ENCODE data around the gene BAIAP2. TPM values are rescaled to one million over a fixed set of nuclear protein-coding genes. Genes with fewer than 3 reads are reported as not detected.

BAIAP2 gene
- total and polyA plus RNA-seq, 8 donors, result 4.7 to 16.4 (median 11.1) TPM

GRCh38 chr17:80992948-80993624 lies 41.9 kb upstream of the BAIAP2 start:
- Histone ChIP-seq H3K27ac (no peak overlapping the region), H3K27me3 (no peaks in the 10 kb centered on the region), H3K36me3 (peaks cover 4 to 30% (median 5%) of the 10 kb centered on the region in 3 donors), H3K9me3 (no peaks in the 10 kb centered on the region), H3K4me3 (peak overlapping the region in 3 of 4 donors; percentile 98 to 99 (median 99)), H3K4me1 (peaks cover 0 to 15% (median 8%) of the 10 kb centered on the region in 3 donors)
- intact Hi-C loops (cut with DNase I), result no loop called here
- ATAC-seq, result no peak
- no peak for TF ChIP-seq CTCF (IDR thresholded peaks at IDR 0.05)
- peak in 1 of 6 donors; percentile 65 for DNase-seq
- 45 to 46% methylated on average over 18 of the region's 18 CpGs for WGBS, 2 donors
- no peak for FAIRE-seq

GRCh38 chr17:80995131-80995530 lies 39.8 kb upstream of the BAIAP2 start:
- FAIRE-seq, result no peak
- Histone ChIP-seq H3K36me3 (peaks cover 4 to 48% (median 5%) of the 10 kb centered on the region in 3 donors), H3K4me1 (peaks cover 0 to 9% (median 9%) of the 10 kb centered on the region in 3 donors), H3K9me3 (no peaks in the 10 kb centered on the region), H3K4me3 (no peak overlapping the region), H3K27me3 (no peaks in the 10 kb centered on the region), H3K27ac (no peak overlapping the region)
- peak in 2 of 6 donors; percentile 30 to 76 for DNase-seq
- intact Hi-C loops (cut with DNase I), result no loop called here
- no peak for ATAC-seq
- 93 to 95% methylated on average over 13 of the region's 13 CpGs for WGBS, 2 donors
- TF ChIP-seq CTCF (IDR thresholded peaks at IDR 0.05), result no peak

- intact Hi-C loops (cut with DNase I), result no loop called here
- TF ChIP-seq CTCF (IDR thresholded peaks at IDR 0.05), result no peak
- H3K4me3 ChIP-seq, result no peak overlapping the region
- DNase-seq (peak in 1 of 6 donors; percentile 71), FAIRE-seq (no peak), ATAC-seq (no peak)
- no peaks in the 10 kb centered on the region for H3K9me3 ChIP-seq
- peaks cover 8 to 22% (median 17%) of the 10 kb centered on the region in 3 donors for H3K4me1 ChIP-seq
- no peaks in the 10 kb centered on the region for H3K27me3 ChIP-seq
- 92 to 93% methylated on average over 25 of the region's 25 CpGs for WGBS, 2 donors
- no peak overlapping the region for H3K27ac ChIP-seq
- H3K36me3 ChIP-seq, result peaks cover 4 to 48% (median 5%) of the 10 kb centered on the region in 3 donors
These were observed 38.3 kb upstream of the BAIAP2 start for GRCh38 chr17:80996422-80997305.

GRCh38 chr17:80997424-80998117 lies 37.4 kb upstream of the BAIAP2 start:
- Histone ChIP-seq H3K27me3 (no peaks in the 10 kb centered on the region), H3K9me3 (no peaks in the 10 kb centered on the region), H3K4me1 (peaks cover 8 to 27% (median 24%) of the 10 kb centered on the region in 3 donors), H3K4me3 (no peak overlapping the region), H3K27ac (no peak overlapping the region), H3K36me3 (peaks cover 4 to 48% (median 5%) of the 10 kb centered on the region in 3 donors)
- ATAC-seq (no peak), DNase-seq (peak in 1 of 6 donors; percentile 72), FAIRE-seq (no peak)
- intact Hi-C loops (cut with DNase I), result no loop called here
- 93% methylated on average over 32 of the region's 32 CpGs for WGBS, 2 donors
- TF ChIP-seq CTCF (IDR thresholded peaks at IDR 0.05), result no peak
